Measurements from ENCODE around the gene PKLR. TPM values are rescaled to one million over a fixed set of nuclear protein-coding genes. Genes with fewer than 3 reads are reported as not detected.

PKLR gene
- total and polyA plus RNA-seq, 10 donors = 0.04 to 0.74 (median 0.39) TPM; not detected in 5

DNA sequence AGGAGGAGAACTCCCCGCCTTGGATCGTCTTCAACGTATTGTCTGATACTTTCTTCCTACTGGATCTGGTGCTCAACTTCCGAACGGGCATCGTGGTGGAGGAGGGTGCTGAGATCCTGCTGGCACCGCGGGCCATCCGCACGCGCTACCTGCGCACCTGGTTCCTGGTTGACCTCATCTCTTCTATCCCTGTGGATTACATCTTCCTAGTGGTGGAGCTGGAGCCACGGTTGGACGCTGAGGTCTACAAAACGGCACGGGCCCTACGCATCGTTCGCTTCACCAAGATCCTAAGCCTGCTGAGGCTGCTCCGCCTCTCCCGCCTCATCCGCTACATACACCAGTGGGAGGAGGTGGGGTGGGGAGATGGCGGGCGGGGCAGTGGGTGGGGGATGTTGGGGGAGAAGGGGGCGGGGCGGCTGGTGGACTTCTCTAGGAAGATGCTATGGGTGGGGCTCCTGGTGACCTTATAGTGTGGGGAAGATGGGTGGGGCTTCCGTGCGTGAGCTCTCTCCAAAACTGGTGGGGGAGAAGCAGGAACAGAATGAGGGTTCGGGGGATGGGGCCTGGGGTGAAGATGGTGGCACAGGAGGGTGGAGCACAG, 18.6 kb downstream of the PKLR start:
- peaks cover 0 to 4% (median 0%) of the 10 kb centered on the region in 6 donors for H3K36me3 ChIP-seq
- WGBS, 5 donors = 93 to 97% (median 94%) methylated on average over 29 of the region's 29 CpGs
- intact Hi-C loops (cut with DNase I; ENCODE audit: low total_unique reads) = no loop called here
- peaks cover 0 to 5% (median 0%) of the 10 kb centered on the region in 7 donors for H3K27me3 ChIP-seq (replicated peaks in 1 of 7)
- no peak overlapping the region for H3K4me3 ChIP-seq
- H3K9me3 ChIP-seq = no peaks in the 10 kb centered on the region
- DNase-seq = no peak
- no peak overlapping the region for H3K27ac ChIP-seq
- H3K4me1 ChIP-seq = peaks cover 5 to 13% (median 10%) of the 10 kb centered on the region in 6 donors
- TF ChIP-seq POLR2AphosphoS5 (IDR thresholded peaks at IDR 0.05) (no peak), CTCF (IDR thresholded peaks at IDR 0.05 in 8 of 11, conservative IDR thresholded peaks at IDR 0.05 in 3 of 11) (no peak), POLR2A (IDR thresholded peaks at IDR 0.05) (no peak)

GRCh38 chr1:155279268-155279667, 22.0 kb downstream of the PKLR start:
- Histone ChIP-seq H3K36me3 (peaks cover 0 to 4% (median 0%) of the 10 kb centered on the region in 6 donors), H3K4me1 (peaks cover 10 to 29% (median 24%) of the 10 kb centered on the region in 6 donors), H3K27me3 (replicated peaks in 1 of 7) (peaks cover 0 to 8% (median 0%) of the 10 kb centered on the region in 7 donors), H3K27ac (no peak overlapping the region), H3K9me3 (no peaks in the 10 kb centered on the region), H3K4me3 (no peak overlapping the region)
- TF ChIP-seq POLR2A (IDR thresholded peaks at IDR 0.05) (no peak), POLR2AphosphoS5 (IDR thresholded peaks at IDR 0.05) (no peak), CTCF (IDR thresholded peaks at IDR 0.05 in 8 of 11, conservative IDR thresholded peaks at IDR 0.05 in 3 of 11) (no peak)
- intact Hi-C loops (cut with DNase I; ENCODE audit: low total_unique reads) = loop anchor here (10.0 kb wide), 1 partner anchor 46 kb away; the partner anchor contains the start of gene RUSC1
- DNase-seq = no peak
- WGBS, 5 donors = 80 to 91% (median 82%) methylated on average over 2 of the region's 2 CpGs

DNA sequence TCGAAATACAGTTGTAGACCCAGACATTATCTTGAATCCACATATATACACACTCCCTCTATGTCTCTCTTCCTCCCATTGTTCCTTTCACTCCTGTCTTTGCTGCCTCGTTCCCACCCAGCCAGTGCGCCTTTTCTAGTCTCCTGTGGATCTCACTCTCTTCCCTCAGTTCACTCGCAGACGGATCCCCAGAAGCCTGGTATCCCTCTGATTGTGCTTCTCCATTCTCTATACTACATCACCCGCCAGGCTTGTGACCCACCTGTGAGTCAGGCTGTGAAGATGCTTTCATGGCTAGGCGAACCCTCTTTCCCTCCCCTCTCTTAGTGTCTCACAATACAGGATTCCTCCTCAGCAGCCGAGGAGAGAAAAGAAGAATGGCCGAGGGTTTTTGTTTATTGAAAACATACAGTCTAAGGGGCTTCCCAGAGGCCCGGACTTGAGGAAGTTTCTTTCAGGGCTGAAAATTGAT, 22.5 kb downstream of the PKLR start:
- intact Hi-C loops (cut with DNase I; ENCODE audit: low total_unique reads) = loop anchor here (10.0 kb wide), 1 partner anchor 46 kb away; the partner anchor contains the start of gene RUSC1

More for the DNA sequence above, 22.5 kb downstream of the PKLR start:
- Histone ChIP-seq H3K27me3 (replicated peaks in 1 of 7) (peaks cover 0 to 8% (median 0%) of the 10 kb centered on the region in 7 donors), H3K27ac (peak overlapping the region in 1 of 8 donors; percentile 0), H3K36me3 (peaks cover 0 to 4% (median 0%) of the 10 kb centered on the region in 6 donors), H3K9me3 (no peaks in the 10 kb centered on the region), H3K4me3 (peak overlapping the region in 1 of 8 donors; percentile 85), H3K4me1 (peaks cover 12 to 34% (median 28%) of the 10 kb centered on the region in 6 donors)
- 56 to 72% (median 65%) methylated on average over 10 of the region's 10 CpGs for WGBS, 5 donors
- DNase-seq = no peak
- no peak for TF ChIP-seq POLR2AphosphoS5 (IDR thresholded peaks at IDR 0.05)
- no peak for TF ChIP-seq CTCF (IDR thresholded peaks at IDR 0.05 in 8 of 11, conservative IDR thresholded peaks at IDR 0.05 in 3 of 11)
- TF ChIP-seq POLR2A (IDR thresholded peaks at IDR 0.05) = no peak

Measured in spleen (tissue), 11 donors.